Measurements from ENCODE around the gene TNIP3.
A peak's percentile ranks its signal among the peaks of the same experiment; 100 is the strongest.

- no peak for TF ChIP-seq CTCF (conservative IDR thresholded peaks at IDR 0.05; ENCODE audit: low read depth, low read length)
- TF ChIP-seq POLR2A (IDR thresholded peaks at IDR 0.05; ENCODE audit: low read depth, low read length) = no peak
- TF ChIP-seq ELK1 (IDR thresholded peaks at IDR 0.05; ENCODE audit: borderline replicate concordance, low read depth, low read length) = no peak
- TF ChIP-seq RCOR1 (IDR thresholded peaks at IDR 0.05; ENCODE audit: insufficient replicate concordance, low read length) = no peak
- TF ChIP-seq RAD21 (IDR thresholded peaks at IDR 0.05; ENCODE audit: low read length) = no peak
- TF ChIP-seq MXI1 (IDR thresholded peaks at IDR 0.05; ENCODE audit: borderline replicate concordance, low read depth, low read length) = no peak
- no peak for TF ChIP-seq RFX5 (IDR thresholded peaks at IDR 0.05; ENCODE audit: low read depth, low read length)
- no peak for TF ChIP-seq MAFK (IDR thresholded peaks at IDR 0.05; ENCODE audit: low read depth, low read length)
- TF ChIP-seq BHLHE40 (IDR thresholded peaks at IDR 0.05; ENCODE audit: low read depth, low read length) = no peak
- TF ChIP-seq CHD1 (IDR thresholded peaks at IDR 0.05; ENCODE audit: low read depth, low read length) = no peak
- no peak for TF ChIP-seq SMC3 (IDR thresholded peaks at IDR 0.05; ENCODE audit: low read depth, low read length)
- peak; percentile 73 for TF ChIP-seq CEBPB (IDR thresholded peaks at IDR 0.05; ENCODE audit: low read depth, low read length)
- TF ChIP-seq NFE2L2 (IDR thresholded peaks at IDR 0.05; ENCODE audit: low read depth, low read length) = no peak
- TF ChIP-seq MAZ (IDR thresholded peaks at IDR 0.05; ENCODE audit: borderline replicate concordance, low read depth, low read length) = no peak
Measured at GRCh38 chr4:121156822-121157769, 7.0 kb downstream of the TNIP3 start.
